GM11168 (cell line): ENCODE data around the gene EDAR.

ENCODE experiments used
- in situ Hi-C: fragments of 300-500 bp; cut with MboI; formaldehyde crosslinking; loops from one replicate; pipeline ENCODE4 v1.12.0; 2022; ENCODE audit warnings: low sequenced_read_pairs; ENCODE audit not compliant: unreplicated experiment

Gene EDAR

DNA sequence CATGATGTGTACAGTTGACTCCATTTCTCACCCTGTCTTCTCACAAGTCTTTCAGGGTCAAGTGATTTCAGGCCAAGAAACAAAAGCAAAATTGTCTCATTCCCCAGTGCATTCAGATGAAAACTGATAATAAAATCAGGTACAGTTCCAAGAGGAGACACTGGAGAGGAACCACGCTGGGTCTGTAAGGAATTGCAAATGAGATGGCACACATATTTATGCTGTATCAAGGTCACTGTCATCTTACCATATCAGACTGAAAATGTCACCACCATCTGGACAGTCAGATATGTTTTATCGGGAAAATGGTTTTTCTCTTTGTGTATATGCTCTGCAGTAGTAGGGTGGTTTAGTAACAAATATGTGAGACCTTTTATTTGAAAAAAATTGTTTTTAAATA is 110.7 kb downstream of the EDAR start:
- in situ Hi-C loops = no loop called here

DNA sequence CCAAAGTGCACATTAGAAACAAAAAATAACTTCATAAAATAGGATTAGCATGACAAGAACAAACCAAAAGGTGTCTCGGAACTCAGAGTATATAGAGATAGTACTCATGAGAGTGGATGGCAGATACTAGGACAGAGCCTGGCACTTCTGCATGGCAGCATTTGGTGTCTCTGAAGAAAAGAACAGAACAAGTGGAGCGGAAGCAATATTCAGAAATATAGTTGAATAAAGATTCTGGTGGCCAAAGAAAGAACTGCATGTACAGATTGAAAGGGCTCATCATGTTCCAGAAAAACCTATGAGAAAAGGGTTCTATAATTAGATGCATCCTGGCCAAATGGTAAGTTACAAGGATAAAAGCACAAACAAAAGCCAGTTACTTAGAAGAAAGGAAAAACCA is 111.5 kb downstream of the EDAR start:
- in situ Hi-C loops = no loop called here

DNA sequence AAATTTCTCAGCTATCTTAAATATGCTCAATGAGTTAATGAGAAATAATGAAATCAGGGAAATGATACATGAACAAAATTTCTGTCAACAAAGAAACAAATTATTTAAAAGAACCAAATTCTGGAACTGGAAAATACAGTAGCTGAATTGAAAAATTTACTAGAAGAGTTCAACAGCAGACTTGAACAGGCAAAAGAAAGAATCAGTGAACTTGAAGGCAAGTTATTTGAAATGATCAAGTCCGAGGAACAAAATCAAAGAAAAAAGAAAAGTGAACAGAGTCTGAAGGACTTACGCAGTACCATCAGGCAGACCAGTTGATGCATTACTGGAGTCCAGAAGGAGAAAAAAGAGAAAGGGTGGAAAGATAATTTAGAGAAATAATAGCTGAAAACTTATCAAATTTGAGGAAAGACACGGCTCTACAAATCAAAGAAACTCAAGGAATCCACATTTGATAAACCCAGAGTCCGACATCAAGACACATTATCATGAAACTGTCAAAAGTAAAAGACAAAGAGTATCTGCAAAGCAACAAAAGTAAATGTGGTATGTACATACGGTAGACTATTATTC is 118.9 kb downstream of the EDAR start:
- in situ Hi-C loops = no loop called here

DNA sequence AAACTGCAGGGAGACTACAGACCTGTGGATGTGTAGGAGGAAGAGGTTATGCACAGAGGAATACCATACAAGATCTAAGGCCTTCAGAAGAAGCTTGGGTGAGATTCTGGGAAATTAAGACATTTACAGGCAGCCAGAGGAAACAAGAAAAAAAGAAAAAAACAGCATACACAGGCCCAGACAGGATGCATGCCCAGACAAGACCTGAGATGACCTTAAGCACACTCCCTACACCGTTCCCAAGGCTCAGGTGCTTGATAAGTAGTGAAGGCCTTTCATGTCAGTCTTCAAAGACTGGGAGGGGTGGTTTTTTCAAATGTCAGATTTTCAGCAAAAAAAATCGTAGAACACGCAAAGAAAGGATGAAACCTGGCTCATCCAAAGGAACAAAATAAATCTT is 119.5 kb downstream of the EDAR start:
- in situ Hi-C loops = no loop called here

DNA sequence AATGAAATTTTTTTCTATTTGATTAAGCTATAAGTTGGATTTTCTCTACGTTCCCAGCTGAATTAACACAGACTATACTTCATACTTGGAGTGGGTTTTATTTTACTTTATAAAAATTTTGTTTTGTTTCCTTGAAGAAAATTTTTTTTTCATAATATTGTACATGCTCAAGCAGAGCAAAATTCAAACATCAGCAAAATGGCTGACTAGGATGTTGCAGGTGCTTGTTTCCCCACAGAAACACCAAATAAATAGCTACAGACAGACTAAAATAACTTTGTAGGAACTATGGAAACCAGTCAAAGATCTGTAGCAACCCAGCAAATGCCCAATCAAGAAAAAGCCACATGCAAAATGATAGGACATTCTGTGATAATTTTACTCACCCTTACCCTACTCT is 120.1 kb downstream of the EDAR start:
- in situ Hi-C loops = no loop called here

DNA sequence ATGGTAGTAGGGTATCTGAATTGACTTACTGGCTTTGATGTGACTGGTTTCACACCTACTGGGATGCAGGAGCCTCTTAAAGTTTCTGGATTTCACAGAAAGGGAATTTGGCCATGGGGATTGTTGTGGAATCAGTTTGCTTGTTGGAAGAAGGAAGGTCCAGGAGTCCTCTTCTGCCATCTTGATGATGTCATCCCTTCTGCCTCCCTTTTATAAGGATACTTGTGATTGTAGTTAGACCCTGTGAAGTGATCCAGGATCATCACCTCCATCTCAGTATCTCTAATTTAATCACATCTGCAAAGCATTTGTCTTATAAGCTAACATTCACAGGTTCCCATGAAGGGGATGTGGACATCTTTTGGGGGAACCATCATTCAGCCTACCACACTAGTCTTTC is 123.0 kb downstream of the EDAR start:
- in situ Hi-C loops = no loop called here

DNA sequence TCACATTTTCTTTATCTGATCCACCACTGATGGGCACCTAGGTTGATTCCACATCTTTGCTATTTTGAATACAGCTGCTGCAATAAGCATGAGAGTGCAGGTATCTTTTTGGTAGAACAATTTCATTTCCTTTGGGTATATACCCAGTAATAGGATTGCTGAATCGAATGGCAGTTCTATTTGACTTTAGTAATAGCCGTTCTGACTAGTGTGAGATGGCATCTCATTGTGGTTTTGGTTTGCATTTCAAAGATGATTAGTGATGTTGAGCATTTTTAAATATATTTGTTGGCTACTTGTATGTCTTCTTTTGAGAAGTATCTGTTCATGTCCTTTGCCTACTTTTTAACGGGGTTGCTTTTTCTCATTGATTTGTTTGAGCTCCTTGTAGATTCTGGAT is 130.1 kb downstream of the EDAR start:
- in situ Hi-C loops = no loop called here

DNA sequence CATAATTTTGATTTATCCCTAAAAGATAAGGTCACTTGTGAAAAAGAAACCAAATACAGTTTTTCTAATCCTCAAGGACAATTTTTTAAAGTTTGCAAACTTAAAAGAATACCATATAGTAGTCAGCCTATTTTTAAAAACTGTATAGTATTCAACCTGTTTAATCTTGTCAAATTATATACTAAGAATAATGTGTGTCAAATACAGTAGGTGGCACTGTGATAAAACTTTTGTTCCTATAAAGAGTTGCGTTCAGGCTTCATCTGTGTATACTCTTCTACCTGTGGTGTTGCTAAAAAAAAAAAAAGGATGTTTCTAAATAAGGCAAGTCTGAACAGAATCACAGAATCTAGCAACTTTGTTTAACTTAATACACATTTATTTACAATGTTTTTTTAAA is 133.8 kb downstream of the EDAR start:
- in situ Hi-C loops = no loop called here

DNA sequence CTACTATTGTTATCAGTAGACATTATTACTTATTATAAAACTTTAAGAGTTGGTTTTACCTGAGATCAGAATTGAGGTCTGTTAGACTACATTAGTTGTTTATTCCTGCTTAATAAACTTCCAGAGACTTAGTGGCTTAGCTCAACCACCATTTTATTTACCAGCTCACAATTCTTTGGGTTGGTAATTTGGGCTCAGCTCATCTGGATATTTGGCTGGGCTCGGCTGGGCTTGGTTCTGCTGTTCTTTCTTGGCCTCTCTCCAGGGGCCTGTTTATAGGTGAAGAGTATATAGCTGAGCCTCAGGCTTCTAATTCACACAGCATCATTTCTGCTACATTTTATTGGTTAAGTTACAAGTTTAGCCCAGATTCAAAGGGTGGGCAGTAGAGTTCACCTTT is 134.5 kb downstream of the EDAR start:
- in situ Hi-C loops = no loop called here

DNA sequence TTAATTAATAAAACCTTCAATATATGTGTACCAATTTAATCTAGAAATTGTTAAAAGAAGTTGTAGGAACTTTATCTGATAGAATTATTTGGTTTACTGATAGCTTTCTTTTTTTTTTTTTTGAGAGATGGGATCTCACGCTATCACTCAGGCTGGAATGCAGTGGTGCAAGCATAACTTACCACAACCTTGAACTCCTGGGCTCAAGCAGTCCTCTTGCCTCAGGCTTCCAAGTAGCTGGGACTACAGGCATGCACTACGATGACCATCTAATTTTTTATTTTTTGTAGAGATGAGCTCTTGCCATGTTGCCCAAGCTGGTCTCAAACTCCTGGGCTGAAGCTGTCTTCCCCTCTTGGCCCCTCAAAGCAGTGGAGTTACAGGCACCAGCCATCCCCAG is 135.6 kb downstream of the EDAR start:
- in situ Hi-C loops = no loop called here

DNA sequence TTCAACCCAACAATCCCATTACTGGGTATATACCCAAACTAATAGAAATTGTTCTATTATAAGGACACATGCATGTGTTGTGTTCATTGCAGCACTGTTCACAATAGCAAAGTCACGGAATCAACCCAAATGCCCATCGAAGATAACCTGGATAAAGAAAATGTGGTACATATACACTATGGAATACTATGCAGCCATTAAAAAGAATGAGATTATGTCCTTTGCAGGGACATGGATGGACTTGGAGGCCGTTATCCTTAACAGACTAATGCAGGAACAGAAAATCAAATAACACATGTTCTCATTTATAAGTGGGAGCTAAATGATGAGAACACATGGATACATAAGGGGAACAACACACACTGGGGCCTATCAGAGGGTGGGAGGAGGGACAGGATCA is 136.6 kb downstream of the EDAR start:
- in situ Hi-C loops = no loop called here

DNA sequence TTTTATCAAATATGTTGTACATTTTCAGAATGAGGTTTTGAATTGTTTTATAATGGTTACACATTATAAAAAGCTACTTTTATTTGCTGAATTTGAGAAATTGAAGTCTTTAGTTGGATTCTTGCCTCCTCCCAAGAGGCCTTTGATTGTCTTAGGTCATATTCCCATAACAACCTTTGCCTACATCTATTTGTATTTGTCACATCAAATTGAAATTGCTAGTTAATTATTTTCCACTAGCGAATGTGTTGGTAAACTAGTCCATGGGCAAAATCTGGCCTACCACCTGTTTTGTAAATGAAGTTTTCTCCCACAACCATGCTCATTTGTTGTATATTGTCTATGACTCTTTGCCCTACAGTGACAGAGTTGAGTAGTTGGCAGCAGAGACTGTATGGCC is 142.0 kb downstream of the EDAR start:
- in situ Hi-C loops = no loop called here

DNA sequence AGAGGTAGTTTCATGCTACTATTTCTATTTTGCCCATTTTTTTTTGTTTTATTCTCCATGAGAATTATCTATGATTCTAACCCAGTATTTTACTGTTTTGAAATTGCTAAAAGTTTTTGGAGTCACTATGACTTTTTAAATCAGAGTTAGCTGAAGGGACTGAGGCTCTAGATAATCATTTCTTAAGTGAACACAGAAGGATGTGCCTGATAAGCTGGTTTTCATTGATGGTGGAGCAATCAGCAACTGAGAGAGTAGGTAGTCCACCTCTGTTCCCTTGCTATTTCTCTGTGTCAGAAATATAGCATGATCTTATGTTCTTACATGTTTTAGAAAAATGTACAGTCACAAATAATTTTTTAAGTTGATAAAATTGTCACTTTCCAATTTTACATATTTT is 143.1 kb downstream of the EDAR start:
- in situ Hi-C loops = no loop called here
